Brain microvascular endothelial cell (primary cell): ENCODE results near the gene BRD3OS.

Experiments
- DNase-seq: peaks from one replicate; pipeline ENCODE4 v3.0.0-alpha.2; 2020
- H3K27ac ChIP-seq: fragments of 250-450 bp; sonication (Bioruptor Pico); 2 replicates; pipeline ENCODE4 v1.5.1; 2020; ENCODE audit warnings: mild to moderate bottlenecking, moderate library complexity
- H3K27me3 ChIP-seq: fragments of 250-450 bp; sonication (Bioruptor Pico); replicated peaks from 2 replicates; pipeline ENCODE4 v1.5.1; 2020; ENCODE audit warnings: mild to moderate bottlenecking
- H3K36me3 ChIP-seq: fragments of 250-450 bp; sonication (Bioruptor Pico); replicated peaks from 2 replicates; pipeline ENCODE4 v1.5.1; 2020; ENCODE audit warnings: mild to moderate bottlenecking
- H3K4me3 ChIP-seq: 2 replicates; pipeline ENCODE4 v1.5.1; 2011; ENCODE audit warnings: low read depth, mild to moderate bottlenecking, control low read depth, low read length, moderate library complexity
- CTCF ChIP-seq: IDR thresholded peaks from 2 replicates; pipeline ENCODE4 v1.5.1; 2011; ENCODE audit warnings: low read depth, mild to moderate bottlenecking, moderate library complexity, low read length, control low read depth, inconsistent platforms; ENCODE audit errors: missing control alignments
- in situ Hi-C: cut with HindIII; loops from 2 replicates; pipeline ENCODE4 v1.10.0; 2017; ENCODE audit warnings: low sequenced_read_pairs, low pct_ligation_motif_present

The BRD3OS gene

DNA sequence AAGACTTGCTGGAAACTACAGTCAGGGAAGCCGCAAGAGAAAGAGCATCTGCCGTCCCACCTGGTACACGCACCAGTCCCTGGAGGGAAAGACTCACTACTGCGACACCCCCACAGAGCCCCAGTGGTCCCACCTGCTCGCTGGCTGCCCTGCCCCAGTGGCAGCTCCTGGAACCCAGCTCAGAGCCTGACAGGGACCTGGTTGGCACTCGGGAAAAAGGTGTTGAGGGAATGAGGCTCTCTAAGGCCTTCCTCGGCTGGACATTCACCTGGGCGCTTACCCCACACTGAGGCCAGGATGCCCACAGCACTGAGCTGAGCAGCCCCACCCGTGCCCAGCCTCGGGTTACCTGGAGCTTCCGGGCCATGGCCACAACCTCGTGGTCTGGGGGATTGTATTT is 19.7 kb downstream of the BRD3OS start:
- Histone ChIP-seq H3K27ac (no peak overlapping the region), H3K36me3 (peaks cover 62% of the 10 kb centered on the region), H3K27me3 (no peaks in the 10 kb centered on the region), H3K4me3 (no peak overlapping the region)
- in situ Hi-C loops: no loop called here
- no peak for DNase-seq
- no peak for TF ChIP-seq CTCF

DNA sequence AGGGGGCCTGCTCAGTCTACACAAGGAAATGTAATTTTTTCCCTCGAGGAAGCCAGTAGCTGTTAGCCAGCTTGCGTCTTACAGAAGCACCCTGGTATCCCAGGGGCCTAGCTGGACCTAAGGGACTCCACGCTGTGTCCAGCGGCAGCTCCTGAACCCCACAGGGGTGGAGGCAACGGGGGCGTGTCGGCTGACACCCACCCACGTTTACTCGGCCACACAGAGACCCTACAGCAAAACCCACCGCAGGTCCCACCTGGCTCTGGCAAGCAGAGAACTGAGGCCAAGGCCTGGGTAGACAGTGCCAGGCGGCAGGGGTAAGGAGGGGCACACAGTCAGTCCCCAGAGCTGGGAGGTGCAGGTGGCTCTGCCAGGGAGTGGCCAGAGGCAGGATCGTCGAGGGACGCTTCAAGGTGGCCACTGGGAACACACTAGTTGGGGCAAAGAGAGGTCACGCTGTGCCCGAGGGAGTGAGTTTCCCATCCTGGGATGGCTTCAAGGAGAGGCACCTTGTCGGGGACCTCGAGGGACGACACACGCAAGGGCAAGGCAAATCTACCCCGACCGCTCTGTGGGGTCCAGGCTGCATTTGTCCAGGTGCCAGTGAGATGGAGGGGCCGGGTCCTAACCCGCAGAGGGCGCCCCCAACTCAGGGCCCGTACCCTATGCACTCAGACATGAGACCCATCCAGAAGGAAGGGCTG is 20.7 kb downstream of the BRD3OS start:
- Histone ChIP-seq H3K36me3 (peaks cover 66% of the 10 kb centered on the region), H3K4me3 (no peak overlapping the region), H3K27ac (no peak overlapping the region), H3K27me3 (no peaks in the 10 kb centered on the region)
- DNase-seq: no peak
- in situ Hi-C loops: no loop called here
- no peak for TF ChIP-seq CTCF

- Histone ChIP-seq H3K36me3 (peaks cover 69% of the 10 kb centered on the region), H3K27ac (no peak overlapping the region), H3K27me3 (no peaks in the 10 kb centered on the region), H3K4me3 (no peak overlapping the region)
- no peak for DNase-seq
- no peak for TF ChIP-seq CTCF
- in situ Hi-C loops: no loop called here
Measured at GRCh38 chr9:134046894-134047681, 21.8 kb downstream of the BRD3OS start.

DNA sequence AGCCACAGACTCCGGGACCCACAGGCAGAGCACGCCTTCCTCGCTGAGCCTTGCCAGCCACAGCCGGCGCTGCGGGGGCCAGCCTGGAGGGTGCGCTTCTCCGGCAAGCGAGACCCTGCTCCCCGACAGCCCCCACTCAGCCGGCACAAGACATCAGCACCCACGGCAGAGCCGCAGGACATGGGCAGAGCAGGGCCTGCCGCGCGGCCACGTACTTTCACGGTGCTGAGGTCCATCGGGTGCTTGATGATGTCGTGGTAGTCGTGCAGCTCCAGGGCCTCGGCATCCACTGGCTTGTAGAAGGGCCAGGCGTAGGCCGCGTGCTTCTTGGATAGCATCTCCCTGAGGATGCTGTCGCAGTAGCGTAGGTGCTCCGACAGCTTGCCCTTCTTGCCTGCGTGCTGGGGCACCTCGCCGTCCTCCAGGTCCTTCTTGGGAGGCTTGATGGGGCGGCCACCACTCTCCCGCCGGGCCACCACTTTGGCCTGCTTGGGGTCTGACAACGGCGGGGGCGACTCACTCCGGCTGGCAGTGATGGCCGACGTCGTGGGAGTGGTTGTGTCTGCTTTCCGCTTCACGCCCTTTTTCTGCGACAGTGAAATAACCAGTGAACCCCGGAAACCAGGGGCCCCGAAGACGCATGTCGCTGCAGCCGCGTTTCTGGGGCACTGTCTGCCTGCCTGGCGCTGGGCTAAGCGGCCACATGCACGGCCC is 22.7 kb downstream of the BRD3OS start:
- in situ Hi-C loops: no loop called here

DNA sequence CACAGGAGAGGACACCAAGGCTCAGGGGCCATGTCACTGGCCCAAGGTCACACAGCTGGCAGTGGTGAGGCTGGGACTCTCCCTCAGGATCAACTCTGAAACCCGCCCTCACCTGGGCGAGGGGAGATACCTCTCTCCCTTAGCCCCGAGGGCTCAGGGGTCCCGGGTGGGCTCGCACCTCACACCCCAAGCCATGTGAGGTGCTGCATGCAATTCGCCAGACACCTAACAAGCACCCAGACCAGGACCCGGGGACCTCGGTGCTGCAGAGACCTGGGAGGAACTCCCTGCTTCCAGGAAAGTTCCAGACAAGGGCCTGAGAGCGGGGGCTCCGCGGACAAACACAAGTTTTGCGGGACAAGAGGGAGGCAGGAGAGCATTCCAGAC is 23.3 kb downstream of the BRD3OS start:
- in situ Hi-C loops: no loop called here
- Histone ChIP-seq H3K27me3 (no peaks in the 10 kb centered on the region), H3K27ac (no peak overlapping the region), H3K4me3 (no peak overlapping the region), H3K36me3 (peaks cover 73% of the 10 kb centered on the region)
- no peak for TF ChIP-seq CTCF
- DNase-seq: no peak

More for the DNA sequence above, 22.7 kb downstream of the BRD3OS start:
- TF ChIP-seq CTCF: no peak
- DNase-seq: no peak
- peaks cover 75% of the 10 kb centered on the region for H3K36me3 ChIP-seq
- H3K4me3 ChIP-seq: no peak overlapping the region
- no peak overlapping the region for H3K27ac ChIP-seq
- no peaks in the 10 kb centered on the region for H3K27me3 ChIP-seq
